GM12873 (cell line): ENCODE data around the gene GABRG3.

ENCODE experiments used
- CTCF ChIP-seq: IDR thresholded peaks from 2 replicates; pipeline ENCODE4 v1.5.1; 2012; ENCODE audit warnings: low read depth, mild to moderate bottlenecking, moderate library complexity, low read length, control low read depth; ENCODE audit not compliant: insufficient read depth; ENCODE audit errors: missing control alignments

The GABRG3 gene

GRCh38 chr15:27463525-27464088, 492.6 kb downstream of the GABRG3 start:
- no peak for TF ChIP-seq CTCF

GRCh38 chr15:27464941-27465612, 494.1 kb downstream of the GABRG3 start:
- no peak for TF ChIP-seq CTCF

- TF ChIP-seq CTCF: no peak
Measured at GRCh38 chr15:27466758-27467157, 495.8 kb downstream of the GABRG3 start.

- no peak for TF ChIP-seq CTCF
Measured at GRCh38 chr15:27468151-27468591, 497.2 kb downstream of the GABRG3 start.

- TF ChIP-seq CTCF: no peak
Measured at GRCh38 chr15:27473845-27474244, 502.9 kb downstream of the GABRG3 start.

- no peak for TF ChIP-seq CTCF
Measured at GRCh38 chr15:27475395-27475794, 504.4 kb downstream of the GABRG3 start.

GRCh38 chr15:27479296-27480140, 508.5 kb downstream of the GABRG3 start:
- TF ChIP-seq CTCF: no peak
